Stimulated activated naive B cell treated with anti-CD40 and anti-IgM and Interleukin-4, amounts not matched to agents 10 μg/mL and 1 μg/mL and 100 μg/mL, for 72 hours (primary cell): ENCODE data around the gene OVCH1.
"Not testable (repeated sequence)": the region's sequence is repeated elsewhere in the genome, so short reads cannot be mapped to it uniquely, and the experiment has no call there.

Experiments used
- ATAC-seq, 2 donors: fragments of 150-1000 bp; cut with Tn5 transposase; replicated peaks; 2 replicates each; pipeline ENCODE4 v1.10.0; 2021; ENCODE audit warnings: moderate library complexity in 1 of 2
- DNase-seq: peaks from one replicate; pipeline ENCODE4 v3.0.0; 2021
- H3K27ac Mint-ChIP-seq: one replicate; pipeline ENCODE4 v1.8.0; 2022; ENCODE audit warnings: mild to moderate bottlenecking, mixed read lengths
- H3K27me3 Mint-ChIP-seq, 2 donors: one replicate each; pipeline ENCODE4 v1.8.0; 2022; ENCODE audit warnings: mixed read lengths in 2 of 2
- H3K36me3 Mint-ChIP-seq, 2 donors: one replicate each; pipeline ENCODE4 v1.8.0; 2022; ENCODE audit warnings: mixed read lengths in 2 of 2, mild to moderate bottlenecking in 1 of 2
- H3K4me1 Mint-ChIP-seq, 2 donors: one replicate each; pipeline ENCODE4 v1.8.0; 2022; ENCODE audit warnings: mixed read lengths in 2 of 2, mild to moderate bottlenecking in 1 of 2
- H3K4me3 Mint-ChIP-seq, 2 donors: one replicate each; pipeline ENCODE4 v1.8.0; 2022; ENCODE audit warnings: mild to moderate bottlenecking in 2 of 2, mixed read lengths in 2 of 2, moderate library complexity in 1 of 2
- H3K9me3 Mint-ChIP-seq, 2 donors: one replicate each; pipeline ENCODE4 v1.8.0; 2022; ENCODE audit warnings: mixed read lengths in 2 of 2, mild to moderate bottlenecking in 1 of 2

The OVCH1 gene

GRCh38 chr12:29447285-29447975 is 50.1 kb downstream of the OVCH1 start:
- ATAC-seq (no peak), DNase-seq (no peak)
- Mint-ChIP-seq H3K9me3 (peaks cover 0 to 3% of the 10 kb centered on the region in 2 donors), H3K36me3 (no peaks in the 10 kb centered on the region), H3K4me1 (no peaks in the 10 kb centered on the region), H3K27ac (no peak overlapping the region), H3K27me3 (peaks cover 0 to 9% of the 10 kb centered on the region in 2 donors), H3K4me3 (no peak overlapping the region)

- no peak overlapping the region for H3K4me3 Mint-ChIP-seq
- H3K36me3 Mint-ChIP-seq: no peaks in the 10 kb centered on the region
- H3K27me3 Mint-ChIP-seq: peaks cover 4 to 7% of the 10 kb centered on the region in 2 donors
- ATAC-seq (no peak), DNase-seq (no peak)
- H3K9me3 Mint-ChIP-seq: peaks cover 0 to 5% of the 10 kb centered on the region in 2 donors
- H3K4me1 Mint-ChIP-seq: no peaks in the 10 kb centered on the region
- no peak overlapping the region for H3K27ac Mint-ChIP-seq
These were observed 58.0 kb downstream of the OVCH1 start for GRCh38 chr12:29439506-29439905.

GRCh38 chr12:29438752-29439408 is 58.6 kb downstream of the OVCH1 start:
- Mint-ChIP-seq H3K36me3 (no peaks in the 10 kb centered on the region), H3K9me3 (peaks cover 0 to 5% of the 10 kb centered on the region in 2 donors), H3K4me1 (no peaks in the 10 kb centered on the region), H3K27ac (no peak overlapping the region), H3K4me3 (no peak overlapping the region), H3K27me3 (peaks cover 4 to 7% of the 10 kb centered on the region in 2 donors)
- ATAC-seq (no peak), DNase-seq (no peak)

- peaks cover 0 to 5% of the 10 kb centered on the region in 2 donors for H3K9me3 Mint-ChIP-seq
- ATAC-seq: no peak
- H3K4me1 Mint-ChIP-seq: no peaks in the 10 kb centered on the region
- H3K27ac Mint-ChIP-seq: no peak overlapping the region
- DNase-seq: no peak
- H3K27me3 Mint-ChIP-seq: peaks cover 7 to 9% of the 10 kb centered on the region in 2 donors
- H3K4me3 Mint-ChIP-seq: no peak overlapping the region
- H3K36me3 Mint-ChIP-seq: no peaks in the 10 kb centered on the region
These were observed 59.9 kb downstream of the OVCH1 start for GRCh38 chr12:29437575-29437974.

- not testable (repeated sequence) for DNase-seq, H3K4me3 Mint-ChIP-seq, H3K27ac Mint-ChIP-seq, H3K4me1 Mint-ChIP-seq, H3K36me3 Mint-ChIP-seq, H3K9me3 Mint-ChIP-seq, ATAC-seq
- H3K27me3 Mint-ChIP-seq: peaks cover 7 to 17% of the 10 kb centered on the region in 2 donors
These were observed 60.7 kb downstream of the OVCH1 start for GRCh38 chr12:29436815-29437214.

- Mint-ChIP-seq H3K27me3 (peaks cover 0 to 14% of the 10 kb centered on the region in 2 donors), H3K36me3 (no peaks in the 10 kb centered on the region), H3K4me3 (no peak overlapping the region), H3K9me3 (no peaks in the 10 kb centered on the region), H3K27ac (no peak overlapping the region), H3K4me1 (peaks cover 8 to 28% of the 10 kb centered on the region in 2 donors)
- DNase-seq (no peak), ATAC-seq (no peak)
These were observed 66.0 kb downstream of the OVCH1 start for GRCh38 chr12:29431513-29431912.

GRCh38 chr12:29430716-29431044 is 66.8 kb downstream of the OVCH1 start:
- DNase-seq: no peak
- Mint-ChIP-seq H3K27ac (no peak overlapping the region), H3K4me1 (peaks cover 8 to 28% of the 10 kb centered on the region in 2 donors), H3K36me3 (no peaks in the 10 kb centered on the region), H3K4me3 (no peak overlapping the region), H3K27me3 (peaks cover 0 to 14% of the 10 kb centered on the region in 2 donors), H3K9me3 (no peaks in the 10 kb centered on the region)
- ATAC-seq: no peak

- H3K4me3 Mint-ChIP-seq: no peak overlapping the region
- H3K27me3 Mint-ChIP-seq: peaks cover 0 to 14% of the 10 kb centered on the region in 2 donors
- DNase-seq (no peak), ATAC-seq (peak; percentile 31 to 61)
- H3K4me1 Mint-ChIP-seq: peaks cover 8 to 28% of the 10 kb centered on the region in 2 donors
- H3K9me3 Mint-ChIP-seq: no peaks in the 10 kb centered on the region
- H3K27ac Mint-ChIP-seq: no peak overlapping the region
- H3K36me3 Mint-ChIP-seq: no peaks in the 10 kb centered on the region
These were observed 67.3 kb downstream of the OVCH1 start for GRCh38 chr12:29429999-29430715.

GRCh38 chr12:29428633-29429032 is 68.9 kb downstream of the OVCH1 start:
- H3K27me3 Mint-ChIP-seq: peaks cover 0 to 16% of the 10 kb centered on the region in 2 donors
- no peaks in the 10 kb centered on the region for H3K36me3 Mint-ChIP-seq
- H3K27ac Mint-ChIP-seq: no peak overlapping the region
- peaks cover 8 to 28% of the 10 kb centered on the region in 2 donors for H3K4me1 Mint-ChIP-seq
- DNase-seq: no peak
- H3K4me3 Mint-ChIP-seq: no peak overlapping the region
- peaks cover 1 to 2% of the 10 kb centered on the region in 2 donors for H3K9me3 Mint-ChIP-seq
- ATAC-seq: peak; percentile 31 to 62

GRCh38 chr12:29427964-29428363 is 69.5 kb downstream of the OVCH1 start:
- Mint-ChIP-seq H3K27ac (no peak overlapping the region), H3K36me3 (no peaks in the 10 kb centered on the region), H3K9me3 (peaks cover 3 to 6% of the 10 kb centered on the region in 2 donors), H3K4me1 (peaks cover 8 to 28% of the 10 kb centered on the region in 2 donors), H3K27me3 (peaks cover 0 to 18% of the 10 kb centered on the region in 2 donors), H3K4me3 (no peak overlapping the region)
- ATAC-seq (peak; percentile 88 to 91), DNase-seq (no peak)

- Mint-ChIP-seq H3K4me1 (peaks cover 8 to 28% of the 10 kb centered on the region in 2 donors), H3K36me3 (no peaks in the 10 kb centered on the region), H3K27me3 (peaks cover 0 to 8% of the 10 kb centered on the region in 2 donors), H3K27ac (no peak overlapping the region), H3K4me3 (no peak overlapping the region), H3K9me3 (peaks cover 3 to 6% of the 10 kb centered on the region in 2 donors)
- DNase-seq (no peak), ATAC-seq (no peak)
These were observed 71.0 kb downstream of the OVCH1 start for GRCh38 chr12:29426498-29426897.

- Mint-ChIP-seq H3K36me3 (no peaks in the 10 kb centered on the region), H3K4me1 (peaks cover 8 to 26% of the 10 kb centered on the region in 2 donors), H3K27ac (no peak overlapping the region), H3K27me3 (peaks cover 0 to 8% of the 10 kb centered on the region in 2 donors), H3K4me3 (no peak overlapping the region), H3K9me3 (peaks cover 3 to 6% of the 10 kb centered on the region in 2 donors)
- no peak for ATAC-seq
- DNase-seq: no peak
These were observed 71.8 kb downstream of the OVCH1 start for GRCh38 chr12:29425722-29426121.

GRCh38 chr12:29416748-29417147 is 80.7 kb downstream of the OVCH1 start:
- Mint-ChIP-seq H3K36me3 (no peaks in the 10 kb centered on the region), H3K4me3 (no peak overlapping the region), H3K4me1 (no peaks in the 10 kb centered on the region), H3K9me3 (no peaks in the 10 kb centered on the region), H3K27ac (no peak overlapping the region), H3K27me3 (peaks cover 12 to 26% of the 10 kb centered on the region in 2 donors)
- DNase-seq: no peak
- no peak for ATAC-seq

GRCh38 chr12:29415111-29415510 is 82.4 kb downstream of the OVCH1 start:
- no peak overlapping the region for H3K4me3 Mint-ChIP-seq
- H3K9me3 Mint-ChIP-seq: peaks cover 0 to 3% of the 10 kb centered on the region in 2 donors
- ATAC-seq: no peak
- peaks cover 0 to 2% of the 10 kb centered on the region in 2 donors for H3K36me3 Mint-ChIP-seq
- H3K27ac Mint-ChIP-seq: no peak overlapping the region
- peaks cover 16 to 26% of the 10 kb centered on the region in 2 donors for H3K27me3 Mint-ChIP-seq
- DNase-seq: no peak
- H3K4me1 Mint-ChIP-seq: no peaks in the 10 kb centered on the region
